Motor neuron (in vitro differentiated cells): Measurements from ENCODE around the gene AHSG. TPM values are rescaled to one million over a fixed set of nuclear protein-coding genes. Genes with fewer than 3 reads are reported as not detected.

ENCODE experiments used
- ATAC-seq, 8 experiments: fragments of 200-7000 bp; cut with Tn5 transposase; replicated peaks in 6 of 8; 2 replicates each; pipeline ENCODE4 v1.8.0; 2021; ENCODE audit warnings: mild to moderate bottlenecking in 8 of 8, moderate library complexity in 8 of 8
- H3K27ac ChIP-seq, 2 donors: fragments of 250-450 bp; sonication (Bioruptor Pico); 2 replicates each; pipeline ENCODE4 v1.9.0; 2021; ENCODE audit warnings: antibody characterized with exemption in 2 of 2, mild to moderate bottlenecking in 2 of 2, moderate library complexity in 1 of 2
- H3K4me1 ChIP-seq, 2 donors: fragments of 250-450 bp; sonication (Bioruptor Pico); replicated peaks in 1 of 2; 2 replicates each; pipeline ENCODE4 v1.6.1; 2021; ENCODE audit warnings: antibody characterized with exemption in 2 of 2, mild to moderate bottlenecking in 2 of 2, moderate library complexity in 1 of 2
- H3K4me3 ChIP-seq, 5 donors: fragments of 250-450 bp; sonication (Bioruptor Pico); 2 replicates each; pipeline ENCODE4 v1.9.0; 2021; ENCODE audit warnings: antibody characterized with exemption in 5 of 5, mild to moderate bottlenecking in 5 of 5, moderate library complexity in 4 of 5
- WGBS, 10 experiments: fragments of 450-650 bp; shearing (Covaris generic); methylation state at CpG; one replicate each; pipeline ENCODE4 v1.0.0; 2022; 5-methylcytosine and 5-hydroxymethylcytosine counted together
- in situ Hi-C, 9 experiments: fragments of 400-800 bp; cut with MboI; loops; one replicate each; pipeline ENCODE4 v1.15.0; 2021; ENCODE audit warnings: low sequenced_read_pairs in 9 of 9, low pct_unique_long_range_greater_than_20kb in 2 of 9; ENCODE audit not compliant: unreplicated experiment in 9 of 9
- total RNA-seq, 8 experiments: library from RNA; unstranded; fragments of 300-600 nt; gene quantifications; 2 replicates each; pipeline versions ENCODE4 v1.2.3 to v1.2.4, GENCODE V29; 2022

The AHSG gene
- total RNA-seq, 8 experiments from 2014 or later = 0.11 to 0.81 (median 0.25) TPM; not detected in 4

- Histone ChIP-seq H3K27ac (no peak overlapping the region), H3K4me3 (no peak overlapping the region), H3K4me1 (peaks cover 5 to 12% of the 10 kb centered on the region in 2 donors)
- WGBS, 10 experiments = 0 to 100% (median 83%) methylated on average over 1 to 5 of the region's 11 CpGs; no CpG with 5 or more reads in 3 of the 10 experiments
- in situ Hi-C loops = loop anchor here in 1 of 9 experiments (25.0 kb wide), 1 partner anchor 189 kb away; the partner anchor contains the start of gene EIF4A2
- no peak for ATAC-seq
Measured at GRCh38 chr3:186598108-186598784, 14.6 kb upstream of the AHSG start.

GRCh38 chr3:186598794-186599141 lies 14.1 kb upstream of the AHSG start:
- 0 to 86% (median 68%) methylated on average over 1 to 3 of the region's 4 CpGs; no CpG with 5 or more reads in 3 of the 10 experiments for WGBS, 10 experiments
- in situ Hi-C loops = loop anchor here in 1 of 9 experiments (25.0 kb wide), 1 partner anchor 189 kb away; the partner anchor contains the start of gene EIF4A2
- no peak for ATAC-seq

GRCh38 chr3:186599142-186599784 lies 13.6 kb upstream of the AHSG start:
- Histone ChIP-seq H3K27ac (no peak overlapping the region), H3K4me3 (no peak overlapping the region), H3K4me1 (peaks cover 5 to 12% of the 10 kb centered on the region in 2 donors)
- in situ Hi-C loops = loop anchor here in 1 of 9 experiments (25.0 kb wide), 1 partner anchor 188 kb away; the partner anchor contains the start of gene EIF4A2
- peak in 2 of 8 experiments; percentile 27 to 37 for ATAC-seq
- WGBS, 10 experiments = 36 to 89% (median 55%) methylated on average over 1 to 7 of the region's 12 CpGs; no CpG with 5 or more reads in 1 of the 10 experiments

More at GRCh38 chr3:186598794-186599141, 14.1 kb upstream of the AHSG start:
- Histone ChIP-seq H3K4me3 (no peak overlapping the region), H3K4me1 (peaks cover 5 to 12% of the 10 kb centered on the region in 2 donors), H3K27ac (no peak overlapping the region)

GRCh38 chr3:186599785-186600166 lies 13.1 kb upstream of the AHSG start:
- no peak overlapping the region for H3K4me3 ChIP-seq
- WGBS, 10 experiments = 86 to 100% (median 100%) methylated on average over 1 to 2 of the region's 2 CpGs; no CpG with 5 or more reads in 5 of the 10 experiments
- in situ Hi-C loops = loop anchor here in 2 of 9 experiments (25.0 kb wide), 2 partner anchors 188 to 213 kb away; partner anchors contain the start of genes EIF4A2 (in 1 of the 2) and RFC4 (in 1 of the 2)
- ATAC-seq = no peak
- no peak overlapping the region for H3K27ac ChIP-seq
- H3K4me1 ChIP-seq = peaks cover 5 to 12% of the 10 kb centered on the region in 2 donors

- in situ Hi-C loops = loop anchor here in 1 of 9 experiments (25.0 kb wide), 1 partner anchor 211 kb away; the partner anchor contains the start of gene RFC4
- Histone ChIP-seq H3K4me1 (peaks cover 5 to 12% of the 10 kb centered on the region in 2 donors), H3K4me3 (no peak overlapping the region), H3K27ac (no peak overlapping the region)
- no peak for ATAC-seq
- 0 to 80% (median 61%) methylated on average over 2 of the region's 3 CpGs; no CpG with 5 or more reads in 3 of the 10 experiments for WGBS, 10 experiments
Measured at GRCh38 chr3:186600896-186601295, 12.0 kb upstream of the AHSG start.

DNA sequence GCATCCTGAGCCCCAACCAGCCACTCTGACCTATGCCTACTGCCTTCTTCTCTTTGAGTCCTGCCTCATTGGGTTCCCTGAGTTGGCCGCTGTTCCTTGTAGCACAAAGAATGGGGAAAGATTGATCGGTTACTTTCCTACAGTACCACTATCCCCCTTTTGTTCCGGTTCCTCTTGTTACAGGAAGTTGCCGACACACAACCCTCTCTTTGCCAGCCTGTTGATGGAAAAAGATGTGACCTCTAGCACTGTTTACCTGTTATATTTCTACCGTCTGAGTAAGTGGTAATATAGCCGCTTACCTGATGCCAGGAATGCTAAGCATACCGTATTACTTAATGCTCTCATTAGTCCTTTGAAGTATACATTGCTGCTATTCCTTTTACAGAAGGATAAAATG lies 9.7 kb upstream of the AHSG start:
- peaks cover 5 to 12% of the 10 kb centered on the region in 2 donors for H3K4me1 ChIP-seq
- no peak overlapping the region for H3K27ac ChIP-seq
- in situ Hi-C loops = loop anchor here in 1 of 9 experiments (25.0 kb wide), 1 partner anchor 209 kb away; the partner anchor contains the start of gene RFC4
- 19 to 100% (median 85%) methylated on average over 1 to 6 of the region's 7 CpGs; no CpG with 5 or more reads in 2 of the 10 experiments for WGBS, 10 experiments
- H3K4me3 ChIP-seq = no peak overlapping the region
- no peak for ATAC-seq

DNA sequence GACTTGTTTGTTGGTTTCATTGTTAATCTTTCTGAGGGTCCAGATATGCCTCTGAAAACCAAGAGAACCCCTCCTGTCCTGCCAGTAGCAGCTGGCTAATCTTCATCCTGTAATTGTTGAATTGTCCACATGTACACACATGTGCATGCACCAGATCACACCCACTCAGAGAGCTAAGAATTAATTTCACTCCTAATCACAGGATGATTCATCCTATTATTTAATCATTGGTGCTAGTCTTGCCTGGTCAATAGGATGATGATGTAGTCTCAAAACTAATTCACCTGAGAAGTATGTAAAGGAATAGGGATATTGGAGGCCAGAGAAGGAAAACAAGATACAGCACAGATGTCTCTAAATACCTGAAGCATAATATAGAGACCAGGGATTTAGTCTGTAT lies 7.8 kb upstream of the AHSG start:
- Histone ChIP-seq H3K4me1 (no peaks in the 10 kb centered on the region), H3K4me3 (no peak overlapping the region), H3K27ac (no peak overlapping the region)
- ATAC-seq = peak in 1 of 8 experiments; percentile 25
- in situ Hi-C loops = loop anchor here in 1 of 9 experiments (25.0 kb wide), 1 partner anchor 207 kb away; the partner anchor contains the start of gene RFC4

DNA sequence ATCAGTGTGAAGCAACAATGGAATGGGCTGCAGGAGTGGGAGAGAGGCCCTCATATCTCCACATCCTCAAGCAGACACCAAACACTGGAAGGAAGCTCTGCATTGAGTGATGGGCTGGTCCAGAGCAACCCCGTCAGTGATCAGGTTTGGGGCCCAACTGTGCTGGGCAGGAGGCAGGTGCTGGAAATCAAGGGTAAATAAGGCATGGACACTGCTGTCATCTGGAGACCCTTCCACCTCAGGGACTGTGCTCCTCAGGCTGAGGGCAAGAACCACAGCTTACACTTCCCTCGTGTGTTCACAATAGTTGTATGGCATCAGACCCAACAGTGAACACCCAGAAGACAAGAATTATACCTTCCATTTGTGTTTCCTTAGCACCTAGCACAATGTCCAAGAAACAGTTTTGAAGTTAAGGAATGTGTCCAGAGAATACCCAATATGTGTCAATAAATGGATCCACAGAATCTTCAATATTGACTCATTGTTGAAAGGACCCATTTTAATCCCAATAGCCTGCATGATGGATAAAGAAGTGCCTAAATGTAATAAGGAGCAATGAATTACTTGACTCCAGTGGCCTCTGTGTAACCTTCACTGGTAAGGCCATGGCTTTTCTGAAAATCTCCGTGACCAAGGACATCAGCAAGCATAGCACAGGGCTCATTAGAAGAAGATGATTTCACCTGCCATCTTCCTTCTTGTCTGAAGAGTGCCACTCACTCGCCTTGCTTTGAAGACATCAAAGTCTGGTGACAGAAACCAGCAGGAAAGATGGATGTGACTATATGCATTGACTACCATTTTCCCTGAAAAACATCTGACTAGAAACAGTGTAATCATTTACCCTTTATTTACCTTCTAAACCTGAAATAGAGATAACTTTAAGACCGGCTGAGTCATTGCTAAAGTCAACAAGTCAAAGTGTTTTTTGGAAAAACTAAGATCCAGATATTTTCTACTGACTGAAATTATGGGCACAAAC lies 7.0 kb upstream of the AHSG start:
- Histone ChIP-seq H3K4me3 (no peak overlapping the region), H3K4me1 (no peaks in the 10 kb centered on the region), H3K27ac (no peak overlapping the region)
- ATAC-seq = no peak
- WGBS, 10 experiments = 28 to 100% (median 55%) methylated on average over 1 to 5 of the region's 5 CpGs
- in situ Hi-C loops = loop anchor here in 1 of 9 experiments (25.0 kb wide), 1 partner anchor 206 kb away; the partner anchor contains the start of gene RFC4

GRCh38 chr3:186608624-186609215 lies 4.1 kb upstream of the AHSG start:
- Histone ChIP-seq H3K4me3 (no peak overlapping the region), H3K4me1 (no peaks in the 10 kb centered on the region), H3K27ac (no peak overlapping the region)
- WGBS, 10 experiments = 44 to 83% (median 67%) methylated on average over 1 to 2 of the region's 2 CpGs; no CpG with 5 or more reads in 2 of the 10 experiments
- no peak for ATAC-seq
- in situ Hi-C loops = loop anchor here in 1 of 9 experiments (25.0 kb wide), 1 partner anchor 204 kb away; the partner anchor contains the start of gene RFC4

GRCh38 chr3:186609247-186609868 lies 3.5 kb upstream of the AHSG start:
- in situ Hi-C loops = loop anchor here in 1 of 9 experiments (25.0 kb wide), 1 partner anchor 203 kb away; the partner anchor contains the start of gene RFC4
- no peak overlapping the region for H3K4me3 ChIP-seq
- ATAC-seq = peak in 2 of 8 experiments; percentile 50 to 82
- WGBS, 10 experiments = 54 to 100% (median 90%) methylated on average over 1 to 6 of the region's 8 CpGs; no CpG with 5 or more reads in 2 of the 10 experiments
- H3K27ac ChIP-seq = no peak overlapping the region
- H3K4me1 ChIP-seq = no peaks in the 10 kb centered on the region

- Histone ChIP-seq H3K27ac (no peak overlapping the region), H3K4me3 (no peak overlapping the region), H3K4me1 (peaks cover 2 to 3% of the 10 kb centered on the region in 2 donors)
- in situ Hi-C loops = loop anchor here in 2 of 9 experiments (10.0 to 25.0 kb wide), 2 partner anchors 200 to 203 kb away; partner anchors contain the start of gene RFC4 (in 1 of the 2)
- WGBS, 10 experiments = 0 to 69% (median 29%) methylated on average over 1 to 5 of the region's 5 CpGs; no CpG with 5 or more reads in 5 of the 10 experiments
- ATAC-seq = no peak
Measured at GRCh38 chr3:186612065-186612464, 795 bp upstream of the AHSG start.
